Measurements from ENCODE around the gene AHR. TPM values are rescaled to one million over a fixed set of nuclear protein-coding genes. Genes with fewer than 3 reads are reported as not detected.

AHR gene
- total RNA-seq, 1 experiment from 2014 or later, result 6.1 TPM

GRCh38 chr7:17326378-17326777, 27.9 kb downstream of the AHR start:
- Histone ChIP-seq H4K5ac (ENCODE audit: insufficient read length, low read depth, low read length) (no peak overlapping the region), H3K23ac (ENCODE audit: insufficient read length, low read depth, low read length) (no peak overlapping the region), H3K79me1 (ENCODE audit: insufficient read depth, low read depth, low read length, poor library complexity, severe bottlenecking) (no peaks in the 10 kb centered on the region), H3K27ac (ENCODE audit: insufficient read length, low read depth, low read length) (no peak overlapping the region), H3K14ac (ENCODE audit: insufficient read depth, low read length) (no peak overlapping the region), H3K9ac (ENCODE audit: extremely low read depth, insufficient read length, low read length) (no peak overlapping the region), H3T11ph (ENCODE audit: low read length) (no peak overlapping the region), H2BK120ac (ENCODE audit: low read depth, low read length, poor library complexity, severe bottlenecking) (no peak overlapping the region), H2AFZ (ENCODE audit: low read length) (no peak overlapping the region), H2BK20ac (ENCODE audit: low read depth, low read length, poor library complexity, severe bottlenecking) (no peak overlapping the region), H3K9me3 (ENCODE audit: control insufficient read depth, low read depth, low read length) (no peaks in the 10 kb centered on the region), H3K56ac (ENCODE audit: insufficient read length, low read depth, low read length) (no peak overlapping the region), H2BK12ac (ENCODE audit: insufficient read length, low read depth, low read length) (no peak overlapping the region), H3K4ac (ENCODE audit: low read depth, low read length) (no peak overlapping the region), H4K20me1 (ENCODE audit: control insufficient read depth, insufficient read depth, insufficient read length) (no peaks in the 10 kb centered on the region), H3K18ac (ENCODE audit: insufficient read length, low read depth, low read length) (no peak overlapping the region), H3K23me2 (ENCODE audit: insufficient read length, low read depth, low read length, poor library complexity, severe bottlenecking) (no peaks in the 10 kb centered on the region), H2BK5ac (ENCODE audit: insufficient read length, low read length) (no peak overlapping the region), H4K8ac (replicated peaks; ENCODE audit: insufficient read length, low read depth, low read length) (no peak overlapping the region), H3K4me1 (ENCODE audit: insufficient read depth, low read length) (no peaks in the 10 kb centered on the region), H3K4me2 (ENCODE audit: insufficient read depth, insufficient read length, low read length) (no peak overlapping the region), H4K91ac (ENCODE audit: insufficient read length, low read depth, low read length) (no peak overlapping the region), H2BK15ac (ENCODE audit: low read depth, low read length) (no peak overlapping the region), H3K79me2 (ENCODE audit: insufficient read depth, low read length) (no peaks in the 10 kb centered on the region), H3K27me3 (ENCODE audit: insufficient read depth, low read length) (no peaks in the 10 kb centered on the region), H2AK5ac (ENCODE audit: insufficient read length, low read length) (no peak overlapping the region)
- no CpG with 5 or more reads among the region's 2 CpGs for WGBS (ENCODE audit: extremely low coverage, insufficient read length, low lambda C conversion rate)
- no peak overlapping the region for H3K27ac Mint-ChIP-seq
- no peak for DNase-seq
- peaks cover under 1 to 4% (median 3%) of the 10 kb centered on the region in 3 experiments; a peak in 4 of 7 replicates for H3K36me3 Mint-ChIP-seq (ENCODE audit: insufficient read depth in 1 of 3, low read depth in 3 of 3)
- H3K4me3 Mint-ChIP-seq, result no peak overlapping the region
- H3K9me3 Mint-ChIP-seq, result no peaks in the 10 kb centered on the region
- no peak for TF ChIP-seq CTCF (conservative IDR thresholded peaks at IDR 0.05)
- H3K27me3 Mint-ChIP-seq (ENCODE audit: low read depth), result no peaks in the 10 kb centered on the region
- no peaks in the 10 kb centered on the region for H3K4me1 Mint-ChIP-seq

Measured in H9 (cell line).